Myocyte (in vitro differentiated cells): ENCODE results near the gene HOXD11. TPM values are rescaled to one million over a fixed set of nuclear protein-coding genes. Genes with fewer than 3 reads are reported as not detected.

ENCODE experiments used
- DNase-seq: peaks from one replicate; pipeline ENCODE4 v3.0.0-alpha.2; 2012; ENCODE audit warnings: low read depth
- total RNA-seq: library from RNA; depleted of rRNA; stranded (reverse); fragments of >200 nt; gene quantifications from 2 replicates; pipeline ENCODE4 v1.2.3, GENCODE V29; 2014

The HOXD11 gene
- total RNA-seq, 1 donor from 2014 or later, result not detected

- no peak for DNase-seq
Observed at GRCh38 chr2:176120364-176121189, 13.5 kb downstream of the HOXD11 start.

- DNase-seq, result no peak
Observed at GRCh38 chr2:176121190-176122051, 14.3 kb downstream of the HOXD11 start.

DNA sequence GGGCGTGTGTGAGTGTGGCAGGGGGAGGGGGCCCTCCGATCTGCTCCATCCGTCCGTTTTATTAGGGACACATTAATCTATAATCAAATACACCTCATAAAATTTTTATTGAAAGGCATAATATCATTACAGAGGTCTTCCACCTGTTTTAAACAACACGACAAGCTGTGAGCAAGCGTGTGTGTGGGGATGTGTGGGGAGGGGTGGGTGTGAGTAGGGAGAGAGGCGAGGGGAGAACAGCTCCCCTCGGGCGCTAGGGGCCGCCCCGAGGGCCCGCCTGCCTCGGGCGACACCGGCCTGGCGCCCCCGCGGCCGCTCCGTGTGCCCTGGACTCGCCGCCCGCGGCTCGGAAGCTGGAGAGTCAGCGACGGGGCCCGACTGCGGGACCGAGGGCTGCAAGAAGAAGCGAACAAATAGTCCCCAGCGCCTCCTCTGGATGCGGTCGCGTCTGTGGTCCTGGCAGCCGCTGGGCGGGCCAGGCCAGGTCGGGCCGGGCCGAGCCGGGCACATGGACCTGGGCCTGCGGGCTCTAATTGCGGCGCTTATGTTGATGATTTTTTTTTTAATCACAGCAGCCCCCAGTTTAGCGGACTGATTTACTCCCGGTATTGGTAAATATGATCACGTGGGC, 15.1 kb downstream of the HOXD11 start:
- DNase-seq, result peak; percentile 58

DNA sequence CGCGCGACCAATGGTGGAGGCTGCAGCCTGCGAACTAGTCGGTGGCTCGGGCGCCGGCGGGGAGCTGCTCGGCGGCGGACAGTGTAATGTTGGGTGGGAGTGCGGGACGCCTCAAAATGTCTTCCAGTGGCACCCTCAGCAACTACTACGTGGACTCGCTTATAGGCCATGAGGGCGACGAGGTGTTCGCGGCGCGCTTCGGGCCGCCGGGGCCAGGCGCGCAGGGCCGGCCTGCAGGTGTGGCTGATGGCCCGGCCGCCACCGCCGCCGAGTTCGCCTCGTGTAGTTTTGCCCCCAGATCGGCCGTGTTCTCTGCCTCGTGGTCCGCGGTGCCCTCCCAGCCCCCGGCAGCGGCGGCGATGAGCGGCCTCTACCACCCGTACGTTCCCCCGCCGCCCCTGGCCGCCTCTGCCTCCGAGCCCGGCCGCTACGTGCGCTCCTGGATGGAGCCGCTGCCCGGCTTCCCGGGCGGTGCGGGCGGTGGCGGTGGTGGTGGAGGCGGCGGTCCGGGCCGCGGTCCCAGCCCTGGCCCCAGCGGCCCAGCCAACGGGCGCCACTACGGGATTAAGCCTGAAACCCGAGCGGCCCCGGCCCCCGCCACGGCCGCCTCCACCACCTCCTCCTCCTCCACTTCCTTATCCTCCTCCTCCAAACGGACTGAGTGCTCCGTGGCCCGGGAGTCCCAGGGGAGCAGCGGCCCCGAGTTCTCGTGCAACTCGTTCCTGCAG, 15.8 kb downstream of the HOXD11 start, which contains the start of gene HOXD9:
TSS of gene HOXD9 (plus strand) at position 37 of the 728 bp plus-strand sequence. CDS start at position 87, 50 bp downstream.
- DNase-seq, result no peak

DNA sequence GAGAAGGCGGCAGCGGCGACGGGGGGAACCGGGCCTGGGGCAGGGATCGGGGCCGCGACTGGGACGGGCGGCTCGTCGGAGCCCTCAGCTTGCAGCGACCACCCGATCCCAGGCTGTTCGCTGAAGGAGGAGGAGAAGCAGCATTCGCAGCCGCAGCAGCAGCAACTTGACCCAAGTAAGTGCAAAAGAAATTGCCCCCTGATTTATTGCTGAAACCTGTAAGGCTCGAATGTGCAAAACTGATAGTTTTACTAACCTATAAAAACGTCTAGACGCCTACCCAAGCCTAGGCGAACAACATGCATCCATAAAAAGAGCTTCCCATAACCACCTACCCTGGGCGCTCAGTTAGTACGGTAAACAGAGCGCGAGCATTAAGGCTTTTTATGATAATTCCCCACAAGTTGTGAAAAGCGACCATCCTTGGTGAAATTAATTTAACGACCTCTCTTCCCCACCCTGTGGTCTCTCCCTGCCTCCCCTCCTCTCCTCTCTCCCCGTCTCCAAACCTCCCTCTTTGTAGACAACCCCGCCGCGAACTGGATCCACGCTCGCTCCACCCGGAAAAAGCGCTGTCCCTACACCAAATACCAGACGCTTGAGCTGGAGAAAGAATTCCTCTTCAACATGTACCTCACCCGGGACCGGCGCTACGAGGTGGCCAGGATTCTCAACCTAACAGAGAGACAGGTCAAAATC, 16.5 kb downstream of the HOXD11 start:
- no peak for DNase-seq

DNA sequence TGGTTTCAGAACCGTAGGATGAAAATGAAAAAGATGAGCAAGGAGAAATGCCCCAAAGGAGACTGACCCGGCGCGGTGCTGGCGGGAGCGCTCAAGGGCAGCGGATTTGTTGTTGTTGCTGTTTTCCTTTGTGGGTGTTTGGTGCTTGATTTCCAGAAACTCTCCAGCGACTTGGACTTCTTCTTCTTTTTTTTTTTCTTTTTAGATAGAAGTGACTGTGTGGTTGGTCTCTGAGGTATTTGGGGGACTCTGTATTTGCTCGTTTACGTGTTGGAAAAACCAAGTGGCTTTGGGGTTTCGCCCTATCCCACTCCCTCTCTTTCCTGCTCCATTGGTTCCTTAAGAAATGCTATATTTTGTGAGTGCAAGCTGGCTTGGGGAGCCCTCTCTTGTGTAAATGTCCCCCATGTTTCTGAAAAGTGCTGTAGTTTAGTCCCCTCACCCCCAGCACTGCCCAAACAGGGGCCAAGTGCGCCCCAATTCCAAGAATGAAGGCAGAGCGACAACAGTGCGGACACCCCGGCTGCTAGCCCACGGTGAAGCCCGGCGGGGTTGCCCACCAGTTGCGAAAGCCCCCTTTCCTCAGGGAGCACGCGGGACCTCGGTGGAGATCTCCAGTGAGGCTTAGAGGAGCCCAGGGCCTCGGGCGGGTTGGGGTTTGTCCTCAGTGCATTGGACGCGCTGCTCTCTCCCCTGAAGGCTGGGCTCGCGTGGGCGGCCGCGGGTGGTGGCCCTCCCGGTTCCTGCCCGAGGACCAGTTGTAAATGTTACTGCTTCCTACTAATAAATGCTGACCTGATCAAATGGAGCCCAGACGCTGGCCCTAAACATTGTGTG, 17.2 kb downstream of the HOXD11 start:
- no peak for DNase-seq

- no peak for DNase-seq
Observed at GRCh38 chr2:176124947-176125771, 18.1 kb downstream of the HOXD11 start.

DNA sequence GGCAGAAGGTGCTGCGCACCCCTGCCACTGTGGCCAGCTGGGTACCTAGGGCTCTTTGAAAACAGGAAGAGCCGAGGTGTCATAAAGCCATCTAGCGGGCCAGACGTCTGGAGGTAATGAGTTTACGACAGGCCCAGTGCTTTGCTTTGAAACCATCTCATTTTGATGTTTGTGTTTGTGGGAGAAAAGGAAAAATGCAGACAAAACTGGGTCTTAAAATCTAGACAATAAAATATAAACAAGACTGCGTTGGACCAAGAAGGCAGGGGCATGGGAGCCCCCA, 18.6 kb downstream of the HOXD11 start:
- no peak for DNase-seq

DNA sequence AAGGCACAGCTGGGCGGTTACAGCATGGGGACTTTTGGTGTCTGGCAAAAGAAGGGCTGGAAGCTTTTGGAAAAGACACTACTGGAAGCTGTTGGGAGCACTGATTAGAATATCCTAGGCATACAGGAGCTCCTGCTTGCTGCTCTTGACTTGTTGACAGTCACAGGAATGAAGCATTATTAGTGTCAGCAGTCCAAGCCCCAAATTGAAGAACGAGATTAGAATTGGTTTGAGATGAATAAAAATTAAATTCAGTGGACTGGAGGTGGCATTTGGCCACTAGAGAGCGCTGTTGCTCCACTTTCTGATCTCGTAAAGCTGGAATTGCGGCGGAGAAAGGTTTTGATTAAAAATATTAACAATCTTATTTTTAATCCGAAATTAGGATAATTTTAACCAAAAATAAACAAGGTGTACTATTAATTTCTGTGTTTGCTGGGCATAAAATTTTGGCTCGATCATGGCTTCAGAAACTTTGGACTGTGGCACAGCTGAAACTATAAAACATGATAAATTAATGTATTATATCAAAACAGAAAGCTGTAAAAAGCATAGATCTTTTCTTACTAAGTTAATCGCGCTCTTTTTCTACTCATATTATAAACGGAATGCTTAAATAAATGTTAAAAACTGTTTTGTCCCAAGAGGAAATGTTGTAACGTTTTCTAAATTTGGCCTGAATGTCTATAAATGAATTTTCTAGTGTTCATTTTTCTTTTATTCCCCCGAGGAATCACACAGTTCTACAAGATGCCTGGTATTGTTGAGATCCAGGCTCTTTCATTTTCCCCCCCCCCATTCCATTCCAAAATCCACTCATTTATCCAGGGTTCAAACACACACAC, 20.1 kb downstream of the HOXD11 start:
- peak; percentile 71 for DNase-seq

GRCh38 chr2:176127774-176128072, 20.6 kb downstream of the HOXD11 start:
- DNase-seq, result no peak

GRCh38 chr2:176128172-176128981, 21.3 kb downstream of the HOXD11 start:
- no peak for DNase-seq

DNA sequence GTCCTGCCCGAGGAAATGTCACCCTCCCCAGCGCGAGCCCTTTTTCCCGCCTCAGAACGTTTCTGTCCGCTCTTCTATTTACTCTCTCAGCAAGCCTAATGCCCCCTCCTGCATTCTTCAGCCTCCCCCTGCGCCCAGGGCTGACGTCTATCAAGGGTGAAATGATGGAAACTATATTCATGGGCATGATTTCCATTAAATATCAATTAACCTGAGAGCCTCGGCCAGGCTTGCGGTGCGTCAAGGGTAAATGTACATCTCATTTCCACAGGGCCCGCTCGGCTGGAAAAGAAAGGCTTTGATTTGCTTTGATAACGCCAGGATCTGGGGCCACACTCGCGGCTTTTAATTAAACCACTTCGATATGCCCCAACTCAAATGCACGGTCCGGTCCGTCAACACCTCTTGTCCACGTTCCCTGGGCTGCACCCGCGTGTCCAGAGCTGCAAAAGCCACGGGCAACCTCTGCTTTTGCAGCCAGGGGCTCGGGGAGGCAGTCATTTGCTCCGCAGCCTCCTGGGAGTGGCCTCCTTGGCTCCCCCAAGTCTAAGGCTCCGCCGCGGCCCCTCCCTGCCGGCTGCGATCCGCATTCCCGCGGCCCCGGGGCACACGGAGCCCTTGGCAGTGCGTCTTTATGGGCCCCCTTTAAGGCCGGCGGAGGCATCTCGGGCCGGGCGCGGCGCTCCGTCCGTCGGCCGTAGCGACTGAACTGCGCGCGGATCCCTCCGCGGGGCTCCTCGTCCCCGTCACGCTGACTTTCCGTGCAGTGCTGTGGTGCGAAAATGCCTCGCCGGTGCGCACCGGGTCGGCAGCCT, 22.1 kb downstream of the HOXD11 start, which contains the start of gene HOXD8:
TSS of gene HOXD8 (plus strand) at position 724 of the 815 bp plus-strand sequence. CDS start 662 bp downstream, outside the sequence.
- DNase-seq, result peak; percentile 52

- peak; percentile 19 for DNase-seq
Observed at GRCh38 chr2:176129813-176130146, 22.7 kb downstream of the HOXD11 start.

DNA sequence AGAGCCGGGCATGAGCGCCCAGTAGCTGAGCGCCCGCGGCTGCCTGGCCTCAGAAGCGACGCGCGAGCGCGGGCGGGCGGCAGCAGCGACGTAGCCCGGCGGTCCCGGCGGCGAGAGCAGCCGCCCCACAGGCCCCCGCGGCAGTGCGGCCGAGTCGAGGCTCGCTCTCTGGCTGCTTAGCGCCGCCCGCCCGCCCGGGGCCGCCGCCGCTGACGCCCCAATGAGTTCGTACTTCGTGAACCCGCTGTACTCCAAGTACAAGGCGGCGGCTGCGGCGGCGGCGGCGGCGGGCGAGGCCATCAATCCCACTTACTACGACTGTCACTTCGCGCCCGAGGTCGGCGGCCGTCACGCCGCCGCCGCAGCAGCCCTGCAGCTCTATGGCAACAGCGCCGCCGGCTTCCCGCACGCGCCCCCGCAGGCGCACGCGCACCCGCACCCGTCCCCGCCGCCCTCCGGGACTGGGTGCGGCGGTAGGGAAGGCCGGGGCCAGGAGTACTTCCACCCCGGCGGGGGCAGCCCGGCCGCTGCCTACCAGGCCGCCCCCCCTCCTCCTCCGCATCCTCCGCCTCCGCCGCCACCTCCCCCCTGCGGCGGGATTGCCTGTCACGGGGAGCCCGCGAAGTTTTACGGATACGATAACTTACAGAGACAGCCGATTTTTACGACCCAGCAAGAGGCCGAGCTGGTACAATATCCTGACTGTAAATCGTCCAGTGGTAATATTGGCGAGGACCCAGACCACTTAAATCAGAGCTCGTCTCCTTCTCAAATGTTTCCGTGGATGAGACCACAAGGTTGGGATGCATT, 23.3 kb downstream of the HOXD11 start:
- peak; percentile 22 for DNase-seq
